ENCODE measurements around the gene TBPL2.
"Not testable (repeated sequence)": the region's sequence is repeated elsewhere in the genome, so short reads cannot be mapped to it uniquely, and the experiment has no call there.

TBPL2 gene

DNA sequence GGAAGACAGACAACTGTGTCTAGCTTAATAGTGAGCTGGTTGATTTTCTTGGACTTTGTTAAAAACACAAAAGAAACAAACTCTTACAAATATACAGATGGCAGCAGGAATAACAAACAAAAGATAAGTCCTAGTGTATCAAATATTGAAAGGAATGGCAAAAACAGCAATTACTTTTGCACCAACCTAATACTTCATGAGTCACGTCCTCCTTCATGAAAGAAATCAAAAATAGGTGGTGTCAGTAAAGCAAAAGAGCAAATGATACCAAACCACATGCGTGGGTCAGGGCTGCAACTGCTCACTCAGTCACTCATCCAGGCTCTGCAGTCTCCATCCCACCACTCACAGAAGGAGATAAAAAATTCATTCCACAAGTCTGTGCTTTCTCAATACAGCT, 40.6 kb downstream of the TBPL2 start:
- no peak for DNase-seq

- no peak for DNase-seq
These were observed 41.2 kb downstream of the TBPL2 start for GRCh38 chr14:55399183-55399582.

- DNase-seq = no peak
These were observed 41.7 kb downstream of the TBPL2 start for GRCh38 chr14:55398679-55399078.

DNA sequence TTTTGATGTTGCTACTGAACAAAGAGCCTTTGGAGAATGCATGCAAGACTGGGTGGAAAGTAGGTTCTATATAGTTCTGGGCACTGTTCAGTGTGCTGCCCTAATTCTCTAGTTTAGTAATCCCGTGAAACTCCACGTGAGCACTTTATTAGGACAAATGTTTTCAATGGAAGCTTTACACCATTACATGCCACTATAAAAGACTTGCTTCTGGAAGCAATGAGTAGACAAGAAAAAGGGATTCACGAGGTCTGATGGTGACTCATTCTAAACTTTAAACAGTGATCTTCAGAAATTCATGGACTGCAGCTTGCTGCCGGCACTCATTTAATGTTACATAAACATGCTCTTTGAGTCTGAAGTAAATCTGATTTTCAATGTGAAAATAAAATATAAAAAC, 51.1 kb downstream of the TBPL2 start:
- DNase-seq = no peak

DNA sequence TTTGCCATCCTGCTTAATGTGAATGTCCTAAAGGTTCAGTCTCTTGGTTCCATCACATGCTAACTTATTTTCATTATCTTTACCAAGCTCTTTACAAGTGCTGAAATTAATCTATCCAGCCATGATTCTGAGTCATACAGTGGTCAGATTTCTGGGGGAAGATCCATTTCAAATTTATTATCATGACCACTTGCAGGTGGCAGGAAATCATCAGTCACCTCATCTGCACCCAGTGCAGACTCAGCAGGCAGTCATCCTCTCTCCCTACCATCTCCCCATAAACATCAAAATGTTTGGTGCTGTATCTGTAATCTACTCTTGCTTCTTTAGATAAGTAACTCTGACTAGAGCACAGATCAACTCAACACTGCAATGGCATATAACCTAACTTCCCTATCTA, 52.3 kb downstream of the TBPL2 start:
- no peak for DNase-seq

GRCh38 chr14:55387121-55387520, 53.3 kb downstream of the TBPL2 start:
- no peak for DNase-seq

DNA sequence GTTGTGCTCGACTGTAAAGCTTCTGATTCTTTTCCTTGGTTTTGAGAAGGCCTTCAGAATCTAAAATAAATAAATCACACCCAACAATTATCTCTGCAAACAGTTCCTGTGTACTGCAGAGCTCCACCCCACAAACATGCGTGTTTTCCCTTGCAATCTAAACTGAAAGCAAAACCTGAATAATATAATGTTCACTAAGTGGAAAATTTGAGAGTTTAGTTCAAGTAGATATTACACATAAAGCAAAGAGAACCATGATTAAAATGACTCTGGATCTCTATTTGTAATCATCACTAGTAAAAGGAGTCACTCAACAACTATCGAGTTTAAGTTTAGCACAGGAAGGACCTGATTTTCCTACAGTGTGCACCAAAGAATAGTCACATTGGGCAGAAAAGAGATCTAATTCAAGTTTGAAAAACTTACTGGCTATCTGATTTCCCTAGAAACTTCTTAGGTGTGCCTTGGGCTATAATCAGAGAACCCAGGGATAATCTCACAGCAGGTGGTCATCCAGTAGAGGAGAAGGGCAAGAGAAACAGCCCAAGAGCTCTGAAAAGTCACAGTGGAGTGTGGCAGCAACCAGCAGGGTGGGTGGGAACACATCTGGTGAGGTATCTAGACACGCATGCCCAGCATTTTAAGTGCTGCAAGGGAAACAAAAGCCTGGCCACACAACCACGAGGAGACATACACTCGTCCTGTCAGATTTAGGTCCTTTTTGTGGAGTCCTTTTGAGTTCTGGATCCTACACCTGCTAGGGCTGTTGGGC, 54.2 kb downstream of the TBPL2 start:
- DNase-seq = no peak

GRCh38 chr14:55384536-55384935, 55.9 kb downstream of the TBPL2 start:
- no peak for DNase-seq

DNA sequence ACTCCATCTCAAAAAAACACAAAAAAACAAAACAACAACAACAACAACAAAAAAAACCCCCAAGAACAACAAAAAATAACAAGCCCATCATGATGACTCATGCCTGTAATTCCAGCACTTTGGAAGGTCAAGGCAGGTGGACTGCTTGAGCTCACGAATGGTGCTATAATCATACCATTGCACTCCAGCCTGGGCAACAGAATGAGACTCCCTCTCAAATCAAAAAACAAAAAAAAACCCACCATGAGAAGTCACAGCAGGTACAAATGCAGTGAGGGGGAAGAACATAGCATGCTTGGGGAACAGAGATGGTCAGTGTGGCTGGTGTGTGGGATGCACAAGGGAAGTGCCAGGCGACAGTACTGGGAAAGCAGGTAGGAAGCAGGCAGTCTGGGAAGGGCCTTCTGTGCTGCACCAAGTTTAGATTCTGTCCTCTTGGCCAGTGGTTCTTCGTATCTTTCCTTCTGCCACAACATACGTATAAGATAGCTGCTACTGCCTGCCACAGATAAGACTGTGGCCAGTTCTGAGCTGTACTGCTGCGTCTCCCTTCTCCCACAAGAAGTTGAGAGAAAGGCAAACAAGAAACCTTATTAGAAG, 56.8 kb downstream of the TBPL2 start:
- DNase-seq = no peak

DNA sequence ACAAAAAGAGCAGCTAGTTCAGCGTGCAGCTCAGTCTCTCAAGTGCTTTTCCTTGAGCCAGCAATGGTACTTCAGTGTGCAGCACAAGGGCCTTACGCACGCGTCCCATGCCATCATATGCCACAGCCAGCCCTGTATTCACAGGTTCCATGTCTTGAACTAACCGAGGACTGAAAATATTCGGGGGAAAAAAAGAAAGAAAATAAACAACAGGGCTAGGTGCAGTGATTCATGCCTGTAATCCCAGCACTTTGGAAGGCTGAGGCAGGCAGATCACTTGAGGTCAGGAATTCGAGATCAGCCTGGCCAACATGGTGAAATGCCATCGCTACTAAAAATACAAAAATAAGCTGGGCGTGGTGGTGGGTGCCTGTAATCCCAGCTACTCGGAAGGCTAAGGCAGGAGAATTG, 57.4 kb downstream of the TBPL2 start:
- not testable (repeated sequence) for DNase-seq

GRCh38 chr14:55382483-55382882, 57.9 kb downstream of the TBPL2 start:
- DNase-seq = no peak

DNA sequence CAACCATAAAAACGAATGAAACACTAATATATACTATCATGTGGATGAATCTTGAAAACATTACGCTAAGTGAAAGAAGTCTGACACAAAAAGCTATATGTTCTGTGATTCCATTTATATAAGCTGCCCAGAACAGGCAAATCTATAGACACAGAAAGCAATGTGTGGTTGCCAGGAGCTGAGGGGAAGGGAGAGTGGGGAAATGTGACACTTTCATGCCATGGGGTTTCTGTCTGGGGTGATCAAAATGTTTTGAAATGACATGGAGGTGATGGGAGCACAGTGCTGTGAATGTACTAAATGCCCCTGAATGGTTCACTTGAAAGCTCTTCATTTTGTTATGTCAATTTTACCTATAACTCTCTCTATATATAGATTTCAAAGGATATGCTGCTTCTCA, 58.9 kb downstream of the TBPL2 start:
- DNase-seq = no peak

DNA sequence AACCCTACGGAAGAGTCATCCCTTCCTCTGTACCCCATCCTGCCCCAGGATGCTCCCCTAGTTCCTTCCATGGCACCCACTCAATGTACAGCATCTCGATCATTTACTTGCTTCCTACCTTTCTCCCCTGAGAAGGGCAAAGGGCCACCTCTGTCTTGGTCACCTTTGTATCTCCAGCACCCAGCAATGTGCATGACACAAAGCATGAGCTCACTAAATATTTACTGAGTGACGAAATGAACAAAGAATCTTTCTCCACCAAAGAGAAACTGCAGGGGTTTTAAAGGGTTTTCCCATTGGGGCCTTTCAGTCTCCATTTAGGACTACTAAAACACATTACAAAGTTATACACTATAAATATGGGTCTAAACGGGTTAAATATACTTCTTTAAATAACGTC, 59.4 kb downstream of the TBPL2 start:
- DNase-seq = no peak

- no peak for DNase-seq
These were observed 63.2 kb downstream of the TBPL2 start for GRCh38 chr14:55377236-55377635.

- no peak for DNase-seq
These were observed 65.6 kb downstream of the TBPL2 start for GRCh38 chr14:55374771-55375170.

DNA sequence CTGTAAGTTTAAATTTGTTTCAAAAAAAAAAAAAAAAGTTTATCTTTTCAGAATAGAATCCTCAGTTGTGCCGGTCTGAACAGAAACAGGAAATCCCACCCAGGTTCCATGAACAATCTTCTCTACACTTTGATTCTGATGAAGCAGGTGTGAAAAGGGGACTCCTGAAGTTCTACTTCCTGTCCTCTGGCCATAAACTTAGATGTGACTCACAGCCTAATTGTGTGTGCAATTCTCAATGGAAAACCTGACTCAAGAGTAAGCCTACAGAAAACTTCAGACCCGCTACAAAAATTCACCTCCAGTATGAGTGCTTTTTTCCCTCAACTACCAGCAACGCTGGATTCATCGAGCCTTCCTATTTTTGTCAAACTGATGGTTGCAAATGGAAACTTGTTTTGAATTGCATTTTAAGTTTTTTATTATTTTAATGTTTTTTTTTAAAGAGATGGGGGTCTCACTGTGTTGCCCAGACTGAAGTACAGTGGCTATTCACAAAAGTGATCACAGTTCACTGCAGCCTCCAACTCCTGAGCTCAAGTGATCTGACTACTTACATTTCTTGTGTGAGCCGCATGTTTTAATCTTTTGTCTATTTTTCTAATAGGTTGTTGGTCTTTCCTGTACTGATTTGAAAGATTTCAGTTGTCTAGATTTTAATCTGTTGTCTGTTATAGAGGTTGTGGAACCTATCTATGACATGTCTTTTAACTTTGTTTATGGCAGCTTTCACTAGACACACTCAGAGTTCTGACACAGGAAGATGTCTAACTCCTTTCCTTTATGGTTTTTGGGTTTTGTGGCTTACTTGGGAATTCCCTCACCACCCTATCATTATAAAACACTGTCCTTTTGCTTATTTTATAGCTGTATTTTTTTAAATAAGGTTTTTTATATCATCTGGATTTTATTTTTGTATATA, 66.4 kb downstream of the TBPL2 start:
- no peak for DNase-seq

GRCh38 chr14:55372825-55373224, 67.6 kb downstream of the TBPL2 start:
- no peak for DNase-seq

DNA sequence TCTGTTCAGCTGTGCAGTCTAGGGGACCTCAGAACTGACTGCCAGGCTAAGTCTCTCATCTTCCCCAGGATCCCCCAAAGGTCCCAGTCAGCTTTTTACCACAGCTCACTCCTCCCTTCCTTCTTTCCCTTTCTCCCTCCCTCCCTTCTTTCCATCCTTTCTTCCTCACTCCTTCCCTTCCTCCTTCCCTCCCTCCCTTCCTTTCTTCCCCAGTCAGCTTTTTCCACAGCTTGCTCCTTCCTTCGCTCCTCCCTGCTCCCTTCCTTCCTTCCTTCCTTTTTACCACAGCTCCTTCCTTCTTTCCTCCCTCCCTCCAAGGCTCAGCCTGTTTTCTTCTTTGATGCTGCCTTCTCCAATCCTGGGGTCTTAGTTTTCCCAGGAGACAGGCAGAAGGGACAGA, 68.0 kb downstream of the TBPL2 start:
- no peak for DNase-seq

GRCh38 chr14:55370883-55371455, 69.4 kb downstream of the TBPL2 start:
- no peak for DNase-seq

DNA sequence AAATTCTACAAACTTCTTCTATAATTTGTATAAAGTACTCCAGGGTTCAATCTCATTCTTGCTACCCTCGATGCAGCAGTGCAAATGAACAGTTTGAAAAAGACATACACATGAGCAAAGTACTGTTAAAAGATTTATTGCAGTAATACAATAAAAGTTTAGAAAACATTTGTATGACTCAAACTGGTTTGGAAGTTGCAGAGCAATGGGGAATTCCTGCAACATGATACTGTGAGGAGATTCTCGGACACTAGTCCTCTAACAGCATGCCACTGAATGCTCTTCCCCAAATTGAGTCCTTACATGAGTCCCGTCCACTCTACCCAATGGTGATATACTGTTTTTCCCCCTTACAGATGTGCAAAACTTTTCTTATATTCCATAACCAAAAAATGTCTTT, 74.1 kb downstream of the TBPL2 start:
- no peak for DNase-seq

Measured in NCI-H1048 (cell line).